HG02870 (cell line): ENCODE measurements around the gene KRT2.

Experiments used
- ATAC-seq: cut with Tn5 transposase; IDR thresholded peaks from one replicate; pipeline ENCODE4 v1.9.1; 2021; ENCODE audit warnings: mild to moderate bottlenecking, moderate library complexity; ENCODE audit not compliant: unreplicated experiment

The KRT2 gene

GRCh38 chr12:52617403-52617785, 34.6 kb downstream of the KRT2 start:
- ATAC-seq: no peak

DNA sequence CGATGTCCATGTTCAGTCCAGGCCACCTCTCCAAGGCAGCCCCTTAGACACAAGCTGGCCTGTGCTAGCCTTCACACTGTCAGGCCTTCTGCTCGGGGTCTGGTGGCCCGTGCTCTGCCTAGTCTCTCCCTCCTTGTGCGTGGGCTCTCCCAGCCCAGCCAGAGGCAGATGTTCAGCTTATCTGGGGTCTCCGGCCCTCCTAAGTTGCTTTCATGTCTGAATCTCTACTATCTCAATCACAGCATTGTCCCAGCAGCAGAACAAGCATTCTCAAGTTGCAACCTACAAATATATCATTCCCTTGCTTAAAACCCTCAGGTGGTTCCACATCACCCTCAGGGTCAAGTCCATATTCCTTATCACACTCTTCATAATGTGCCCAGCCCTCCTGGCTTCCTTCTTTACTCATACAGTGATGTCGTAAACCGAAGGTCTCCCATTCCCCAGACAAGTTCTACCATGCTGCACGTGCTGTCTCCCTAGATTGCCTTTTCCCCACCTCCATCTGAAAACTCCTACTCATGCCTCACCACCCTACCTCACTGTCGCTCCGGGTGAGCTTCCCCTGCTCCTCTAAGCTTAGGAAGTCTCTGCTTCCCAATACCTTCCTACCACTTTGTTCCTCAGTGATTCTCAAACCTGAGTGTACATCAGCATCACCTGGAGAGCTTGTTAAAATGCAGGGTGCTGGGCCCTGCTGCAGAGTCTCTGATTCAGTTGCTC, 35.2 kb downstream of the KRT2 start:
- no peak for ATAC-seq

DNA sequence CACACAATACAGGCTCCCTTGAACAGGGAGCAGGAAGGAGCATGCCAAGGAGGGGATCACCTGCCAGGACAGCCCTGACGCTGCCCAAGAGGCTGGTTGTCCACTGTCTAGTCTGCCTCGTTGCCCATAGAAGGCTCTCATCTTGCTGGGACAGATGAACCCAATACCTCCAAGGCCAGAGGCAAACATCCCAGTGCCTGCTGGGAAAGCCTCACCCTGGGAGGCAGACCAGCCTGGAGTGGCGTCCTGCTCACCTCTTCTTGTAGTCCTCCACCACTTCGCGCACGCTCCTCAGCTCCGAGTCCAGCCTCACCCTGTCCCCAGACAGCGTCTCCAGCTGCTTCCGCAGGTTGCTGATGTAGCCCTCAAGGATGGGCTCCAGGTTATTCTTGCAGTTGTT, 36.1 kb downstream of the KRT2 start:
- ATAC-seq: no peak

DNA sequence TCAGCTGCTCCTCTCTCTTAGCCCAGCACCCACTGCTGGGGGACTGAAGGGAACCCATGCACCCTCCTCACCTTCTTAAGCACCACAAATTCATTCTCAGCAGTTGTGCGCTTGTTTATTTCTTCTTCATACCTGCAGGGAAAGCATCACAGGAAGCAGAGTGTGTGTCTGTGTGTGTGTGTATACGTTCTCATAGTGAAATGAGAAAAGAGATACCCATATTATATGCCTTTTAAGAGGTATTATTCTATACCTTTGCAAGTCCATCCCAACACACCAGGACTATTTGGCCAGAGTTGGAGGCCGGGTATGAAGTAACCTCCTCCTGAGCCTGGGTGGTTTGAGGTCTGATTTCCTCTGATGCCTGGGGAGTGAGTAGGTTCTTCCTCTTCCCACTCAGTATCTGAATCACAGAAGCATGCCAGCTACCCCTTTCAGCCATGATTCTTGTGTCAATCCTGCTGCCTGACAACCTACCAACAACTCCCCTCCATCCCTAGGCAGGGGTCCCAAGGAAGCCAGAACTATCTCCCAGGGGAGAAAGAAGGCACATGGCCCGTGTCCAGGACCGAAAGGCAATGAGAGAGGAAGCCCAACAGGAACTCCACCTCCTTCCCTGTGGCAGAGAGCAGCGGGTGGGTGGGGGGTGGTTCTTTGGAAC, 36.7 kb downstream of the KRT2 start:
- no peak for ATAC-seq

- no peak for ATAC-seq
Measured at GRCh38 chr12:52614381-52615207, 37.4 kb downstream of the KRT2 start.

DNA sequence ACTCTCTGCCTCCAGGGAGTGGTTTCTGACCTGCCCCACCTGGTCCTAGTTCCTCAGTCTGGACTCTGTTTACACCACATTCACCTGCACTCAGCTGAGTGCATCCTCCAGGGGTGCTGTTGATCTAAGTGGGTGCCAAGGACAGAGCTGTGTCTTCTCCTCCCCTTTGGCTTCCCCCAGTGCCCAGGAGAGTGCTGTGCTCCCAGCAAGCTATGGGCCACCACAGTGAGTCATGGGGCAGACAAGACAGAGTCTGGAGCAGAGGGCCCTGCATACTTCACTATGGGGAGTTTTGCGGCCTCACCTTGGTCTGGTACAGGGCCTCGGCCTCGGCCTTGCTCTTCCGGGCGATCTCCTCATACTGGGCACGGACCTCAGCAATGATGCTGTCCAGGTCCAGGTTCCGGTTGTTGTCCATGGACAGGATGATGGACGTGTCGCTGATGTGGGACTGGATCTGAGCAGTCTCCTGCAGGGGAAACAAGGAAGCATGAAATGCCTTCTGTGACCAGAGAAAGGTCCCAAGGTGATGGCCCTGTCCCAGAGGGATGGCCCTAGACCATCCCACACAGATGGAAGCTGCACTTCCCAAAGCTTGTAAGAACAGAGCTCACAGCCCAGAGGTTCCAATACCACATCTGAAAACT, 38.5 kb downstream of the KRT2 start:
- no peak for ATAC-seq

GRCh38 chr12:52612431-52613383, 39.3 kb downstream of the KRT2 start:
- no peak for ATAC-seq

GRCh38 chr12:52611080-52611468, 40.9 kb downstream of the KRT2 start:
- no peak for ATAC-seq

- ATAC-seq: no peak
Measured at GRCh38 chr12:52608826-52609630, 43.0 kb downstream of the KRT2 start.

DNA sequence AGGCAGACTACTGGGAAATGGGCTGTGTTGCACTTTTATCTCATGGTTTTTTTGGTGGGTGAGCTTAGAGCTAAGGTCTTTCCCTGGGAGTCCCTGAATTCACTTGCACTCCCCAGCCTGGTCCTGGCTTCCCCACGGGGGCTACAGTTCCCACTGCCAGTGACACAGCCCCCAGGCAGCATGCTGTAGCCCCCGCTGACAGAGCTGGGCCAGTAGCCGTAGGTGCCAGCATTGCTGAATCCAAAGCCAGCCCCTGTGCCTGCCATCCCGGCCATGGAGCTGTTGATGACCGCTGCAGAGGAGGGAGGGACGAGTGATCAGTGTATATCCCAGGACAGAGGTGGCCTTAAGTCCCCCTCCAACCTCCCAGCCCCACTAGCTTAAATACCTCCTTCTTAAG, 43.9 kb downstream of the KRT2 start:
- ATAC-seq: no peak

DNA sequence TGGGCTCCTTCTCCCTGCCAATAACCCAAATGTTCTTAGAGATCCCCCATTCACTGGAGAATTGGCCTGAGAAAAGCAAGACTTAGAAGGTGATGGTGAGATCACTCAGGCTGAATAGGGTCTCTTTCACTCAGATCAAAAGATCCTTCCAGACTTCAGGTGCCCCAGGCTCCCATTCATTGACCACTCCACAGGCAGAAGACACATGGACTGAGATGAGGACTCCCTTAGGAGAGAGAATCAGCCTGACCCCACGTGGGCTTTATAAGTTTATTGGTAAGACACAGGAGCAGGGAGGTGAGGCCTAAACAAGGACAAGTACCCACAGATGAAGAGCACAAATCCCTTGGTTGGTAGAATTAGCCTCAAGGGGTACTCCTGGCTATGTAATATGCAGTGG, 44.7 kb downstream of the KRT2 start:
- ATAC-seq: no peak

GRCh38 chr12:52606581-52607218, 45.3 kb downstream of the KRT2 start:
- ATAC-seq: no peak

DNA sequence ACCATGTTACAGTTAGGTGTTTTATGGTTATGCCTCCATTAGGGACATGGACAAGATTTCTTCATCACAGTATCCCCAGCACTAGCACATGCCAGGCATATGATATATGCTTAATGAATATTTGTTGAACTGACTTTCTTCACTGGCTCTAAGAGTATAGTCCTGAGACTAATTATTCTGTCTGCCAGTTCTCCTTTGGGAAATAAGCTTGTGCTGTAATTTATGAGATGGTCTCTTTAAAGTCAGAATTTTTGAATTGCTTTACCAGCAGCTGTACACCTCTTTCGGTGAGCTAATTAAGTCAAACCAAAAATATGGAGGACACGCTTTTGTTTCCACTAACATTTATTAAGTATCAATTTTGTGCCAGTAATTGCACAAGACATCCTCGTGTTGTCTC, 45.9 kb downstream of the KRT2 start:
- ATAC-seq: no peak

DNA sequence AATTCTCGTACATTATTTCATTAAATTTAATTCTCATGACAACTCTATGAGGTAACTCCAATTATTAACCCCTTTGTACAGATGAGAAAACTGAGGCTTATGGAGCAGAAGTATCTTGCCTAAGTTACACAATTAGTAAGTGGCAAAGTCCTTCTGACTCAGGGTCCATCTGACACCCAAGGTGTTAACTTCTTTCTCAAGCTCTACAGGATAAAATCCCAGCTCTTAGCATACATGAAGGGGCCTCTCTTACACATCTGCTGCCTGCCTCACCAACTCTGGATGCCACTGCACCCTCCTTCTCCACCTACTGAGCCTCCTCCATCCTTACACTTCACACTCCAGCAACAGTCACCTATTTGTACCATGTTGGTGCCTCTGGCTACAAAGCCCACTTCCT, 46.5 kb downstream of the KRT2 start:
- ATAC-seq: no peak

- no peak for ATAC-seq
Measured at GRCh38 chr12:52604859-52605258, 47.2 kb downstream of the KRT2 start.

GRCh38 chr12:52603314-52603713, 48.7 kb downstream of the KRT2 start:
- ATAC-seq: no peak

DNA sequence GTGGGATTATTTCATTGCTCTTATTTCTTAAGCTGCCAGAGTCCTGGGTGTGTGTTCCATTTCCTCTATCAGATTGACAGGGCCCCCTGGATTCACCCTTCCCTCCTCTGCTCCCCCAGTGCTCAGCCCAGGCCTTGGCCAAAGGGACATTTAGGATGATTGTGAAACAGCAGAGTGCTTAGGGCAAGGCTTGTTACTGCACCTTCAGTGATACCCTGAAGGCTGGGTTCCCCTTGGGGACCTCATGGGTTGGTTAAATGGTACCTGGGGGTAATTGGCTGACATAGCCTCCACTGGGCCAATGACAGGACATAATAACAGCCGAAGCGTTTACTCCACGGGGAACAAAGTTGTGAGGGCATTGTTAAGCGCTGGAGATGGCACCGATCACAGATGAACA, 49.5 kb downstream of the KRT2 start:
- ATAC-seq: no peak

DNA sequence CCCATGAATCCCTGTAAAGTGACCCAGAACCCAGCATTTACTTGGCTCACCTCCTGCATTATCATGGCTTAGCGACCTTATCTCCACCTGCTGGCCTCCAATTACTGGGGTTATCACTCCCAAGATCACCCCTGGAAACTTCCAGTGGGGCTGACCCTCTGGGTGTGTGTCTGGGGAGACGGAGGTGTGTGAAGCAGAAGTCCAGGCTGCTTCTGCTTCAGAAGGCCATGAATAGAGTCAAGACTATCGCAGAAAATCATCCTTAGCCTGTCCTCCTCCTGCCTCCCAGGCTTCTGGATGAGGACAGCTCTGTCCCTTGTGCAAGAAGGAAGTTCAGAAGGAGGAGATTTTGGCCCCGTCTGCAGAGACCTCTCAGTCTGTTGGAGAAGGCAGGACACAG, 50.3 kb downstream of the KRT2 start:
- ATAC-seq: no peak

DNA sequence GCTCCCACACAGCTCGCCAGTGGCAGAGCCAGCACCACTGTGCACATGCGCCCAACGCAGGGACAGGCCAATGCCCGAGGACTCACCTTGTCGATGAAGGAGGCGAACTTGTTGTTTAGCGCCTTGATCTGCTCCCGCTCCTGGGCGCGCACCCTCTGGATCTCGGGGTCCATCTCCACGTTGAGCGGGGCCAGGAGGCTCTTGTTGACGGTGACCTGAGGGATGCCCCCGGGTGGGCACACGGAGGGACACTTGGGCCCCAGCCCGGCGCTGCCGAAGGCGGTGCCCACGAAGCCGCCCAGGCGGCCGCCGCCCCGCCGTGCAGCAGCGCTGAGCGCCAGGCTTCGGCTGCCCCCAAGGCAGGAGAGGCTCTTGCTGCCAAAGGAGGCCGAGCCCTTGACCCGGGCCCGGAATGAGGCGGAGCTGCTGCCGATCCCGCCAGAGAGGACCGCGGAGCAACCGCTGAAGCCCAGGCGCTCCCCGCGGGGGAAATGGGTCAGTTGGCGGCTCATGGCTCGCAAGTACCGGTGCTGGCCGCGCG, 51.0 kb downstream of the KRT2 start, which contains the start of gene KRT72:
KRT72 (minus strand) TSS at position 523 of the 541 bp plus-strand sequence; CDS start at position 512, 11 bp downstream.
- ATAC-seq: no peak
